ENCODE measurements around the gene EXOC6B.

The EXOC6B gene

GRCh38 chr2:72713857-72714256, 112.0 kb downstream of the EXOC6B start:
- DNase-seq (ENCODE audit: low spot score): no peak

GRCh38 chr2:72712977-72713376, 112.9 kb downstream of the EXOC6B start:
- H3K4me3 ChIP-seq (ENCODE audit: low read length in 2 of 2): no peak overlapping the region
- DNase-seq (ENCODE audit: low spot score): no peak
- no peaks in the 10 kb centered on the region for H3K79me1 ChIP-seq (ENCODE audit: low read depth, low read length)
- no peak overlapping the region for H3K27ac ChIP-seq (replicated peaks; ENCODE audit: low read length)
- no peak overlapping the region for H3K9ac ChIP-seq (ENCODE audit: low read depth, low read length, poor library complexity)
- no peak overlapping the region for H3K4ac ChIP-seq (ENCODE audit: low read length)
- H3K14ac ChIP-seq (ENCODE audit: low read length): no peak overlapping the region
- no peaks in the 10 kb centered on the region for H3K9me3 ChIP-seq (replicated peaks in 1 of 2; ENCODE audit: control insufficient read depth in 2 of 2, insufficient read depth in 1 of 2, low read depth in 1 of 2, low read length in 2 of 2)
- H2BK15ac ChIP-seq (ENCODE audit: low read length): no peak overlapping the region
- H3K18ac ChIP-seq (ENCODE audit: low read length): no peak overlapping the region
- peaks cover 3 to 9% of the 10 kb centered on the region in 2 donors for H3K36me3 ChIP-seq (replicated peaks in 1 of 2; ENCODE audit: control insufficient read depth in 2 of 2, insufficient read depth in 2 of 2, low read length in 2 of 2)
- H2BK12ac ChIP-seq (ENCODE audit: low read length): no peak overlapping the region
- no peak overlapping the region for H2BK5ac ChIP-seq (ENCODE audit: low read length)
- no peak overlapping the region for H4K8ac ChIP-seq (ENCODE audit: low read depth, low read length)
- H2AFZ ChIP-seq (ENCODE audit: low read length): no peak overlapping the region
- H3K23ac ChIP-seq (ENCODE audit: low read depth, low read length, poor library complexity): no peak overlapping the region
- H2AK5ac ChIP-seq (ENCODE audit: low read depth, low read length): no peak overlapping the region
- H3K27me3 ChIP-seq (ENCODE audit: control insufficient read depth in 3 of 3, insufficient read depth in 3 of 3, low read depth in 1 of 3, low read length in 3 of 3): no peaks in the 10 kb centered on the region
- no peak overlapping the region for H4K91ac ChIP-seq (ENCODE audit: low read depth, low read length, poor library complexity)
- H3K4me1 ChIP-seq (ENCODE audit: control insufficient read depth in 2 of 2, insufficient read depth in 1 of 2, low read depth in 1 of 2, low read length in 2 of 2): no peaks in the 10 kb centered on the region
- no peak overlapping the region for H2BK120ac ChIP-seq (ENCODE audit: low read depth, low read length)
- no peak overlapping the region for H3K4me2 ChIP-seq (ENCODE audit: insufficient read depth, low read length, poor library complexity, severe bottlenecking)

More at GRCh38 chr2:72713857-72714256, 112.0 kb downstream of the EXOC6B start:
- H3K4me1 ChIP-seq (ENCODE audit: control insufficient read depth in 2 of 2, insufficient read depth in 1 of 2, low read depth in 1 of 2, low read length in 2 of 2): no peaks in the 10 kb centered on the region
- H2BK12ac ChIP-seq (ENCODE audit: low read length): no peak overlapping the region
- no peak overlapping the region for H3K9ac ChIP-seq (ENCODE audit: low read depth, low read length, poor library complexity)
- H3K23ac ChIP-seq (ENCODE audit: low read depth, low read length, poor library complexity): no peak overlapping the region
- no peak overlapping the region for H3K4ac ChIP-seq (ENCODE audit: low read length)
- no peak overlapping the region for H4K8ac ChIP-seq (ENCODE audit: low read depth, low read length)
- peaks cover 3 to 11% of the 10 kb centered on the region in 2 donors for H3K36me3 ChIP-seq (replicated peaks in 1 of 2; ENCODE audit: control insufficient read depth in 2 of 2, insufficient read depth in 2 of 2, low read length in 2 of 2)
- H3K4me2 ChIP-seq (ENCODE audit: insufficient read depth, low read length, poor library complexity, severe bottlenecking): no peak overlapping the region
- H2BK15ac ChIP-seq (ENCODE audit: low read length): no peak overlapping the region
- H2BK120ac ChIP-seq (ENCODE audit: low read depth, low read length): no peak overlapping the region
- no peak overlapping the region for H2BK5ac ChIP-seq (ENCODE audit: low read length)
- no peaks in the 10 kb centered on the region for H3K9me3 ChIP-seq (replicated peaks in 1 of 2; ENCODE audit: control insufficient read depth in 2 of 2, insufficient read depth in 1 of 2, low read depth in 1 of 2, low read length in 2 of 2)
- no peak overlapping the region for H2AFZ ChIP-seq (ENCODE audit: low read length)
- no peaks in the 10 kb centered on the region for H3K79me1 ChIP-seq (ENCODE audit: low read depth, low read length)
- no peak overlapping the region for H3K18ac ChIP-seq (ENCODE audit: low read length)
- no peak overlapping the region for H3K4me3 ChIP-seq (ENCODE audit: low read length in 2 of 2)
- no peak overlapping the region for H3K14ac ChIP-seq (ENCODE audit: low read length)
- H3K27ac ChIP-seq (replicated peaks; ENCODE audit: low read length): no peak overlapping the region
- no peak overlapping the region for H2AK5ac ChIP-seq (ENCODE audit: low read depth, low read length)
- no peak overlapping the region for H4K91ac ChIP-seq (ENCODE audit: low read depth, low read length, poor library complexity)
- H3K27me3 ChIP-seq (ENCODE audit: control insufficient read depth in 3 of 3, insufficient read depth in 3 of 3, low read depth in 1 of 3, low read length in 3 of 3): no peaks in the 10 kb centered on the region

GRCh38 chr2:72712304-72712703, 113.5 kb downstream of the EXOC6B start:
- Histone ChIP-seq H3K4me1 (ENCODE audit: control insufficient read depth in 2 of 2, insufficient read depth in 1 of 2, low read depth in 1 of 2, low read length in 2 of 2) (no peaks in the 10 kb centered on the region), H2BK120ac (ENCODE audit: low read depth, low read length) (no peak overlapping the region), H3K27me3 (ENCODE audit: control insufficient read depth in 3 of 3, insufficient read depth in 3 of 3, low read depth in 1 of 3, low read length in 3 of 3) (no peaks in the 10 kb centered on the region), H3K9ac (ENCODE audit: low read depth, low read length, poor library complexity) (no peak overlapping the region), H3K36me3 (replicated peaks in 1 of 2; ENCODE audit: control insufficient read depth in 2 of 2, insufficient read depth in 2 of 2, low read length in 2 of 2) (peaks cover 3 to 4% of the 10 kb centered on the region in 2 donors), H3K79me1 (ENCODE audit: low read depth, low read length) (no peaks in the 10 kb centered on the region), H3K18ac (ENCODE audit: low read length) (no peak overlapping the region), H3K27ac (replicated peaks; ENCODE audit: low read length) (no peak overlapping the region), H3K4ac (ENCODE audit: low read length) (no peak overlapping the region), H3K4me2 (ENCODE audit: insufficient read depth, low read length, poor library complexity, severe bottlenecking) (no peak overlapping the region), H2AFZ (ENCODE audit: low read length) (no peak overlapping the region), H4K8ac (ENCODE audit: low read depth, low read length) (no peak overlapping the region), H3K4me3 (ENCODE audit: low read length in 2 of 2) (no peak overlapping the region), H2BK12ac (ENCODE audit: low read length) (no peak overlapping the region), H3K23ac (ENCODE audit: low read depth, low read length, poor library complexity) (no peak overlapping the region), H2AK5ac (ENCODE audit: low read depth, low read length) (no peak overlapping the region), H3K9me3 (replicated peaks in 1 of 2; ENCODE audit: control insufficient read depth in 2 of 2, insufficient read depth in 1 of 2, low read depth in 1 of 2, low read length in 2 of 2) (no peaks in the 10 kb centered on the region), H2BK5ac (ENCODE audit: low read length) (no peak overlapping the region), H3K14ac (ENCODE audit: low read length) (no peak overlapping the region), H2BK15ac (ENCODE audit: low read length) (no peak overlapping the region), H4K91ac (ENCODE audit: low read depth, low read length, poor library complexity) (no peak overlapping the region)
- no peak for DNase-seq (ENCODE audit: low spot score)

GRCh38 chr2:72710418-72711152, 115.2 kb downstream of the EXOC6B start:
- Histone ChIP-seq H3K9ac (ENCODE audit: low read depth, low read length, poor library complexity) (no peak overlapping the region), H2BK120ac (ENCODE audit: low read depth, low read length) (no peak overlapping the region), H3K14ac (ENCODE audit: low read length) (no peak overlapping the region), H3K9me3 (replicated peaks in 1 of 2; ENCODE audit: control insufficient read depth in 2 of 2, insufficient read depth in 1 of 2, low read depth in 1 of 2, low read length in 2 of 2) (no peaks in the 10 kb centered on the region), H3K27me3 (ENCODE audit: control insufficient read depth in 3 of 3, insufficient read depth in 3 of 3, low read depth in 1 of 3, low read length in 3 of 3) (no peaks in the 10 kb centered on the region), H3K4me1 (ENCODE audit: control insufficient read depth in 2 of 2, insufficient read depth in 1 of 2, low read depth in 1 of 2, low read length in 2 of 2) (no peaks in the 10 kb centered on the region), H2BK15ac (ENCODE audit: low read length) (no peak overlapping the region), H3K4me3 (ENCODE audit: low read length in 2 of 2) (no peak overlapping the region), H3K27ac (replicated peaks; ENCODE audit: low read length) (no peak overlapping the region), H3K36me3 (replicated peaks in 1 of 2; ENCODE audit: control insufficient read depth in 2 of 2, insufficient read depth in 2 of 2, low read length in 2 of 2) (peaks cover 3 to 4% of the 10 kb centered on the region in 2 donors), H2AFZ (ENCODE audit: low read length) (no peak overlapping the region), H2BK12ac (ENCODE audit: low read length) (no peak overlapping the region), H4K8ac (ENCODE audit: low read depth, low read length) (no peak overlapping the region), H2BK5ac (ENCODE audit: low read length) (no peak overlapping the region), H3K4me2 (ENCODE audit: insufficient read depth, low read length, poor library complexity, severe bottlenecking) (no peak overlapping the region), H3K4ac (ENCODE audit: low read length) (no peak overlapping the region), H3K23ac (ENCODE audit: low read depth, low read length, poor library complexity) (no peak overlapping the region), H3K18ac (ENCODE audit: low read length) (no peak overlapping the region), H4K91ac (ENCODE audit: low read depth, low read length, poor library complexity) (no peak overlapping the region), H3K79me1 (ENCODE audit: low read depth, low read length) (no peaks in the 10 kb centered on the region), H2AK5ac (ENCODE audit: low read depth, low read length) (no peak overlapping the region)
- WGBS, 2 donors (ENCODE audit: extremely low coverage in 2 of 2, insufficient read length in 2 of 2, insufficient replicate concordance in 1 of 2): no CpG with 5 or more reads among the region's 1 CpG
- no peak for DNase-seq (ENCODE audit: low spot score)

Measured in neuronal stem cell (in vitro differentiated cells).